PC-9 (cell line): ENCODE results near the gene DNAJA2. TPM values are rescaled to one million over a fixed set of nuclear protein-coding genes. Genes with fewer than 3 reads are reported as not detected.

ENCODE experiments used
- BruUV-seq: library from RNA; stranded (reverse); fragments of 400-500 nt; replicated peaks from 2 replicates; lab custom pipeline; 2021; lab: Mats Ljungman, UMichigan
- CTCF ChIA-PET: fragments of 300-600 bp; sonication (Branson Sonifier 250); formaldehyde crosslinking; loops from one replicate; lab custom pipeline; 2022; ENCODE audit warnings: antibody characterized with exemption; lab: Charles Lee
- POLR2A ChIA-PET: fragments of 300-600 bp; sonication (Branson Sonifier 250); formaldehyde crosslinking; loops from one replicate; lab custom pipeline; 2022; ENCODE audit warnings: antibody characterized with exemption; ENCODE audit not compliant: unreplicated experiment; lab: Charles Lee
- DNase-seq, 2 experiments: peaks; one replicate each; pipeline versions ENCODE4 v3.0.0 to v3.0.0-alpha.2; 2015 to 2022; ENCODE audit warnings: mixed read lengths in 1 of 2
- H2AFZ ChIP-seq: fragments of 200-600 bp; sonication (generic); 2 replicates; pipeline ENCODE4 v1.8.1; 2017; ENCODE audit warnings: antibody characterized with exemption
- H3F3A ChIP-seq: fragments of 200-600 bp; sonication (generic); 2 replicates; pipeline ENCODE4 v1.8.1; 2017; ENCODE audit warnings: antibody characterized with exemption, mild to moderate bottlenecking, low read depth; ENCODE audit not compliant: insufficient read depth
- H3K27ac ChIP-seq: fragments of 200-600 bp; sonication (generic); 2 replicates; pipeline ENCODE4 v1.6.1; 2016; ENCODE audit warnings: mixed run types
- H3K27me3 ChIP-seq: fragments of 200-600 bp; sonication (generic); 2 replicates; pipeline ENCODE4 v1.6.1; 2016; ENCODE audit warnings: low read depth, mixed run types; ENCODE audit not compliant: insufficient read depth
- H3K36me3 ChIP-seq: fragments of 200-600 bp; sonication (generic); 2 replicates; pipeline ENCODE4 v1.6.1; 2016; ENCODE audit warnings: low read depth, mixed run types
- H3K4me1 ChIP-seq: fragments of 200-600 bp; sonication (generic); replicated peaks from 2 replicates; pipeline ENCODE4 v1.6.1; 2016; ENCODE audit warnings: mixed run types; ENCODE audit not compliant: insufficient read depth
- H3K4me2 ChIP-seq: fragments of 200-600 bp; sonication (generic); 2 replicates; pipeline ENCODE4 v1.6.1; 2017; ENCODE audit warnings: mixed run types
- H3K4me3 ChIP-seq: fragments of 200-600 bp; sonication (generic); 2 replicates; pipeline ENCODE4 v1.6.1; 2016; ENCODE audit warnings: mixed run types
- H3K79me2 ChIP-seq: fragments of 200-600 bp; sonication (generic); 2 replicates; pipeline ENCODE4 v1.6.1; 2017; ENCODE audit warnings: low read depth, mixed run types
- H3K9me2 ChIP-seq: fragments of 200-600 bp; sonication (generic); 2 replicates; pipeline ENCODE4 v1.8.1; 2017; ENCODE audit warnings: mild to moderate bottlenecking; ENCODE audit not compliant: insufficient read depth
- H3K9me3 ChIP-seq: fragments of 200-600 bp; sonication (generic); 2 replicates; pipeline ENCODE4 v1.8.1; 2016; ENCODE audit warnings: low read depth; ENCODE audit not compliant: insufficient read depth
- H4K20me1 ChIP-seq: fragments of 200-600 bp; sonication (generic); 2 replicates; pipeline ENCODE4 v1.8.1; 2017; ENCODE audit not compliant: insufficient read depth
- CTCF ChIP-seq: fragments of 200-600 bp; sonication (generic); conservative IDR thresholded peaks from 2 replicates; pipeline ENCODE4 v1.6.1; 2017; ENCODE audit warnings: mixed run types, antibody characterized with exemption, mild to moderate bottlenecking, moderate library complexity
- EZH2 ChIP-seq: fragments of 200-600 bp; sonication (generic); IDR thresholded peaks from 2 replicates; pipeline ENCODE4 v1.8.0; 2017; ENCODE audit warnings: antibody characterized with exemption, low read depth
- intact Hi-C: fragments of 100-400 bp; cut with micrococcal nuclease; formaldehyde crosslinking; loops from one replicate; pipeline ENCODE4 v1.10.0; 2022; ENCODE audit not compliant: unreplicated experiment
- total RNA-seq: library from RNA; stranded (reverse); gene quantifications from 2 replicates; pipeline ENCODE4 v1.2.3, GENCODE V29; 2021

Gene DNAJA2
- total RNA-seq, 1 experiment from 2014 or later = 89.8 TPM

GRCh38 chr16:46928811-46929210 is 44.7 kb downstream of the DNAJA2 start:
- Histone ChIP-seq H3K36me3 (peaks cover 21% of the 10 kb centered on the region; the same call in 1 of the 2 replicates), H3K9me3 (no peaks in the 10 kb centered on the region), H3K9me2 (no peaks in the 10 kb centered on the region), H3K27me3 (no peaks in the 10 kb centered on the region), H3K79me2 (no peaks in the 10 kb centered on the region), H3K4me1 (no peaks in the 10 kb centered on the region), H3K4me2 (no peak overlapping the region), H3K4me3 (no peak overlapping the region), H2AFZ (no peak overlapping the region), H3F3A (peaks cover 12% of the 10 kb centered on the region; the same call in 1 of the 2 replicates), H4K20me1 (peaks cover 21% of the 10 kb centered on the region), H3K27ac (no peak overlapping the region)
- ChIA-PET CTCF (interaction anchor here (0.7 kb wide), 1 partner anchor 720 kb away, joined by 3 read pairs; no protein-coding TSS in a partner anchor), POLR2A (no interaction called here)
- intact Hi-C loops = loop anchor here (1.0 kb wide), 1 partner anchor 75 kb away; no protein-coding TSS in a partner anchor
- TF ChIP-seq EZH2 (no peak), CTCF (no peak)
- no peak for DNase-seq
- BruUV-seq = no TSS peak

DNA sequence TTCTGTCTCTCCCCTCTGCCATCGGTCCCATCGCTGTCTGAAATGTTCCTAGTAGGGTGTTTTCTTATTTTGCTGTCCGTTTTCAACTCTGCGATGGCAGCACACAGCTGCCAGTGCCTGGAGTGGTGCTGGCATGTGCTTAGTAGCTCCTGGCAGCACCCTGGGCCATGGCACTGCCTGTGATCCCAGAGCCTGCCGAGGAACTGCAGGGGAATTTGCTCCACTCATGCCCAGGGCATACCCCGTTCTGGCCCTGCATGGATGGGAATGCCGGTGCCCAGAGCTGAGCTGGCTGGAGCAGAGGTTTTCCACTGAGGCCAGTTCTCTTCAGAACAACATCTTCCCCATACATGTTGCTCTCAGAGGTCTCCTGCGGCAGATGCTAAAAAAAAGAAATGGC is 46.2 kb downstream of the DNAJA2 start:
- peaks cover 21% of the 10 kb centered on the region for H4K20me1 ChIP-seq
- CTCF ChIA-PET = no interaction called here
- no peak overlapping the region for H2AFZ ChIP-seq
- H3F3A ChIP-seq = peaks cover 12% of the 10 kb centered on the region; the same call in 1 of the 2 replicates
- peaks cover 35% of the 10 kb centered on the region for H3K36me3 ChIP-seq
- H3K4me2 ChIP-seq = no peak overlapping the region
- intact Hi-C loops = no loop called here
- H3K4me3 ChIP-seq = no peak overlapping the region
- no peak for DNase-seq
- no peaks in the 10 kb centered on the region for H3K27me3 ChIP-seq
- no peak for TF ChIP-seq CTCF
- TF ChIP-seq EZH2 = no peak
- H3K9me2 ChIP-seq = no peaks in the 10 kb centered on the region
- H3K27ac ChIP-seq = no peak overlapping the region
- no TSS peak for BruUV-seq
- H3K79me2 ChIP-seq = no peaks in the 10 kb centered on the region
- no peaks in the 10 kb centered on the region for H3K9me3 ChIP-seq
- POLR2A ChIA-PET = no interaction called here
- no peaks in the 10 kb centered on the region for H3K4me1 ChIP-seq

- Histone ChIP-seq H3K27ac (no peak overlapping the region), H2AFZ (no peak overlapping the region), H3K9me2 (no peaks in the 10 kb centered on the region), H3F3A (peaks cover 12% of the 10 kb centered on the region; the same call in 1 of the 2 replicates), H4K20me1 (peaks cover 21% of the 10 kb centered on the region), H3K4me1 (no peaks in the 10 kb centered on the region), H3K79me2 (no peaks in the 10 kb centered on the region), H3K27me3 (no peaks in the 10 kb centered on the region), H3K9me3 (no peaks in the 10 kb centered on the region), H3K4me2 (no peak overlapping the region), H3K36me3 (peaks cover 36% of the 10 kb centered on the region), H3K4me3 (no peak overlapping the region)
- intact Hi-C loops = no loop called here
- no peak for DNase-seq
- BruUV-seq = no TSS peak
- ChIA-PET CTCF (interaction anchor here (0.7 kb wide), 1 partner anchor 61 kb away, joined by 3 read pairs; no protein-coding TSS in a partner anchor), POLR2A (no interaction called here)
- TF ChIP-seq CTCF = no peak
- no peak for TF ChIP-seq EZH2
These were observed 46.8 kb downstream of the DNAJA2 start for GRCh38 chr16:46926470-46927225.
